Dermis blood vessel endothelial cell (primary cell): ENCODE results near the gene STK31. TPM values are rescaled to one million over a fixed set of nuclear protein-coding genes. Genes with fewer than 3 reads are reported as not detected.
"Not testable (repeated sequence)": the region's sequence is repeated elsewhere in the genome, so short reads cannot be mapped to it uniquely, and the experiment has no call there.

Experiments
- DNase-seq: peaks from one replicate; pipeline ENCODE4 v3.0.0; 2010
- total RNA-seq: library from RNA; depleted of rRNA; stranded (reverse); fragments of >200 nt; gene quantifications from 2 replicates; pipeline ENCODE4 v1.2.3, GENCODE V29; 2014

Gene STK31
- total RNA-seq, 1 donor from 2014 or later: 0.17 TPM

GRCh38 chr7:23714150-23714464, 4.1 kb downstream of the STK31 start:
- no peak for DNase-seq

DNA sequence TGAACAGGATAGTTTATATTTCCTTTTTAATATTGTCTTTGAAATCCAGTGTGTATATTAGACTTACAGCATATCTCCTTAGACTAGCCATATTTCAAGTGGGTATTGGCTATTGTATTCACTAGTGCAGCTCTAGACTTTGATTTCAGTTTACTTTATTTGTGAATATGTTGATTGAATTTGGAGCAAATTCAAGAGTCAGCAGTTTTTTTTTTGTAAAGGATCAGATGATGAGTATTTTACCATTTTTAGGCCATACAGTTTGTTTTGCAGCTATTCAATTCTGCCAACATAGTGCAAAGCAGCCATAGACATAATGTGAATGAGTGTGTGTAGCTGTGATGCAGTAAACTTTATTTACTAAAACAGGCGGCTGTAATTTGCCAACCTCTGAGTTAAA, 4.6 kb downstream of the STK31 start:
- no peak for DNase-seq

DNA sequence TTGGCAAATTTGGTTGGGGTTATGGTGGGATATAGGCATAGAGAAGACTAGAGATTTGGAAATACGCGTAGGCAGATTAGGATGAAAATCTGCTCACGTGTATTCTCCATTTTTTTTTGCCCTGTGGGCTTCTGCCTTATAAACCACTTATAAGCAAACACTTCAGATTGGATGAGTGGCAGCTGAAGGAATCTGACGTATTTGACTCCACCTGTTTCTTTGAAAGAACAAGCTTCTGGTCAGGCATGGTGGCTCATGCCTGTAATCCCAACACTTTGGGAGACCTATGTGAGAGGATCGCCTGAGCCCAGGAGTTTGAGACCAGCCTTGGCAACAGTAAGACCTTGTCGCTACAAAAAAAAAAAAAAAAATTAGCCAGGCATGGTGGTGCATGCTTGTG, 5.1 kb downstream of the STK31 start:
- no peak for DNase-seq

- DNase-seq: no peak
Observed at GRCh38 chr7:23717788-23718187, 7.8 kb downstream of the STK31 start.

DNA sequence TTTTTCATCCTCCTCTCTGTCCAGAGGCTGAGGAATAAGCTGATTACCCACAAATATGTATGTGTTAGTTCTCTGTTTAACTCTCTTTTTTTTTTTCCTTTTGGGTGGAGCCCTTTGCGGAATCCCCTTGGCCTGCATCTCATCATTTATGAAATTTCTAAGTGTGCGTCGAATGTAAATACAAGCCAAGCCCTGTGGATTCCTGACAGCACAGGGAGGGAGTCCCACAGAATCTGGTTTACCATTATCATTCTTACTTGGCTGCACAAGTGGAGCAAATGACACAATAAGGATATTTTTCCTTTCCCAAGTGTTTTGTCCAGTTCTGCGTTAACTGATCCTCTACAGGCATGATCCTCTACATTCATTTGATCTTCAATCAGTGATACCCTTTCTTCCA, 11.4 kb downstream of the STK31 start:
- no peak for DNase-seq

GRCh38 chr7:23722587-23723216, 12.7 kb downstream of the STK31 start:
- DNase-seq: not testable (repeated sequence)

DNA sequence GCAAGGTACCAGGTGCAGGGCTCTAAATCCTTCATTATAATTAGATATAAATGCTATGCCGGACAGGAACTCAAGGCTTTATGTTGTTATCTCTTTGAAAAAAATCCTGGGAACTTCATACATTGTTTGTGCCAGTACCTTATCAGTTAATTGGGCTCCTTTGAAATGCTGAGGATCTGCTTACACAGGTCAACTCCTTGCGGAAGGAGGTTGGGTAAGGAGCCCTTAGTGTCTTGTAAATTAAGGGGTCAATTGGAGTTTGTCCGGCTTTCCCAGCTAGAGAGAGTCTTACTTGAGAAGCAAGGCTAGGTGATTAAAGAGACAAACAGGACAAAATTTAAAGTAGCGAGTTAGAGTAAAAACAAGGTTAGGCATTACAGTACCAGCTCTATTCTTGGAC, 14.1 kb downstream of the STK31 start:
- DNase-seq: not testable (repeated sequence)

DNA sequence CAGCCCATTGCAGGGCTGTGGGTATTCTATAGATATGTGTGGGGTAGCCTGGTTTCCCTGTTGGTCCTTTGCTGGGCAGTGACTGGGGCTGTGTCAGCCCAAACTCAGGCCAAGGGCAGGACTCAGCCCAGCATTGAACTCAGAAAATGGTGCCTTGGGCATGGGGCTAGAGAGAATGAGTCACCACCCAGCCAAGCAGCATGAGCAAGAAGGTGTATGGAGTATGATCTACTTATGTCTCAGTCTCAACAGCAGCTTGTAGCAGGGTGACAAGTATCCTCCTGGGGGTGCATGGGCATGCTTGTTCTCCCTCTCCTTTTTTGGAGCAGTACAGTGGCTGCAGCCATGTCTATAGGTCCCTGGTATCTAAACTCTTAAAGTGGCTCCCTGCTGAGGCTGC, 32.0 kb downstream of the STK31 start:
- no peak for DNase-seq

DNA sequence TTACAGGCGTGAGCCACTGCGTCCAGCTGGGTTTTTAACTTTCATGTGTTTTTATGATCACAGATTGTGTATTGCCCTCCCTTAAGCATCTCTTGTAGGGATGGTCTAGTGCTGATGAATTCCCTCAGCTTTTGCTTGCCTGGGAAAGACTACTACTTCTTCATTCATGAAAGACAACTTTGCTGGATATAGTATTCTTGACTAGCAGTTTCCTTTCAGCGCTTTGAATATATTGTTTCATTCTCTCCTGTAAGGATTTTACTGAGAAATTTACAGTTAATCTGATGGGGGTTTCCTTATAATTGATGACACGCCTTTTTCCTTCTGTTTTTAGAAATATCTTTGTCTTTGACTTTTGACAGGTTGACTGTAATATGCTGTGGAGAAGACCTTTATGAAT, 33.2 kb downstream of the STK31 start:
- no peak for DNase-seq

DNA sequence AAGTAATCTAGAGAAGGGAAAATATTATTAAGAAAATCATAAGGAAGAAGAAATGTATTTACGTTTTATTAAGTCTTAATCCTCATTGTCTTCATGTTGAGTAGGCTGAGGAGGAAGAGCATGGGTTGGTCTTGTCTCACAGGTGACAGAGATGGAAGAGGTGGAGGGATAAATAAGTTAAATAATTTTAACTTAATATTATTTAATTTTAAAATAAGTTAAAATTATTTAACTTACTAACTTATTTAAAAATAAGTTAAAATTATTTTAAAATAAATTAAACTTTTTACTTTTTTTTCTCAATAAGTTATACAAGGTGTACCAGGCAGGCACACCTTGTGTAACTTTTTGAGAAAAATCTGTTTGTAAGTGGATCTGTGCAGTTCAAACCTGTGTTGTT, 36.6 kb downstream of the STK31 start:
- DNase-seq: no peak

GRCh38 chr7:23751852-23752251, 41.8 kb downstream of the STK31 start:
- no peak for DNase-seq

DNA sequence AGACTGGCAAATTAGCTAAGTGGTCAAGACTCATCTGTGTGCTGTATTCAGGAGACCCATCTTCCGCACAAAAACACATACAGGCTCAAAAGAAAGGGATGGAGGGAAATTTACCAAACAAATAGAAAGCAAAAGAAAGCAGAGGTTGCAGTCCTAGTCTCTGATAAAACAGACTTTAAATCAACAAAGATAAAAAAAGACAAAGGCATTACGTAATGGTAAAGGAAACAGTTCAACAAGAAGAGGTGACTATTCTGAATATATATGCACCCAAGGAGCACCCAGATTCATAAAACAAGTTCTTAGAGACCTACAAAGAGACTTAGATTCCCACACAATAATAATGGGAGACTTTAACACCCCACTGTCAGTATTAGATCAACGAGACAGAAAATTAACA, 48.8 kb downstream of the STK31 start:
- not testable (repeated sequence) for DNase-seq

DNA sequence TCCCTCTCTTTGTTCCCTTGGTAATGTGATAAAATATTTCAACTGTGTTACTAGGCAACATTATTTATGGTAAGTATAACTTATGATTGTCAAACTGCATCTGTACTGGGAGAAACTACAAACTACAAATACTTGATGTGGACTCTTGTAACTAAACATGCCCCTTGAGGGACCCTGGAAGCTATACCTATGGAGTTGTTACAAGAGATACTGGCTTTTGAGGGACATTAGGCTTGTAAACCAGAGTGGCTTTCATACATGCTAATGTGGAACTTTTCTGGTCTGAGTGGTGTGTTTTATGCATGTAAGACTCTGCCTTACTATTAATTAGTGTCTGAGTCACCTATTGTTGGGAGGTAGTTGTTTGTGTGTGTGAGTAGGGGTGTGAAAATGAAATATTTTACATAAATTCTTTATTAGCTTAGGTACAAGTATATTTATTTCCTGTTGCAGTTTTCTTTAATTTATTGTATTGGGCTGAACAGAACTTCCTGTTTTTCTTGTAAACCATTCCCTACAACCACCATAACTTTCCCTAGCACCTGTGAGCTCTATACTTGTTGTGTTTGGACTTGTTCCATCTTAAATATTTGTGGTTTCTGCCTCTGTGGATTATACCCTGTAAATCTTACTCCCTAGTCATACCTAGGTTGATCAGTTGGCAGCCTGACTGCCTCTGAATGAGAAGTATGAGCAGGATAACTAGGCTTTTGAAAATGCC, 49.8 kb downstream of the STK31 start:
- peak; percentile 65 for DNase-seq

DNA sequence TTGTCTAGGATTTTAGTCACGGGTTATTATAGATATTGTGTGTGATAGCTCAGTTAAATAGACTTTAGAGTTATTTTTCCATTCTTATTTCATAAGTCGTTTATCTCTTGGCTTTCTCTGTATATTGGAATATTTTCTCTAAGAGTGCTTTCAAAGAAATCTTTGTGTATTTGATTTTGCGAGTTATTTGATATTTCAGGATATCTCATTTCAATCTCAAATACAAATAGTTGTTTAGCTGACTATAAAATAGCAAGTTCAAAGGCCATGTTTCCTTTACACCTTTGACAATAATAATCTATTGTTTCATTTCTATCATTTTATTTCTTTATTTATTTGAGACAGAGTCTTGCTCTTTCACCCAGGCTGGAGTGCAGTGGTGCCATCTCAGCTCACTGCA, 55.9 kb downstream of the STK31 start:
- no peak for DNase-seq

DNA sequence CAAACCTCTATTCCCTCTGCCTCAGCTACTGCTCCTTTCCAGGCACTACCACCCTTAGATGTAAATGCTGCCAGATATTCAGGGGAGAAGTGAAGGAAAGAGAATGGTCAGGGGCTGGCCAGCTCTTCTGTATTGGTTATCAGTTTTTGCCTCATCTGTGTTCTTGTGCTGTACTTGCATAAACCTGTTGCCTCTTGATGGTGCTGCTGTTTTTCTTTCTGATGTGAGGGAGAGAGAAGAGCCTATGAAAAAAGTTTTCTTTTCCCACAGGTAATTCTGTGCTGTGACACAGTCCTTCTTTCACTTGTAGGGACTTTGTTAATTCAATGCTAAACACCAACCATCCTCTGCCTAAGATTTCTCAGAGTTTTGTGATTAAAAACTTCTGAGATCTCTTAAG, 57.5 kb downstream of the STK31 start:
- DNase-seq: no peak

- DNase-seq: no peak
Observed at GRCh38 chr7:23768022-23768421, 58.0 kb downstream of the STK31 start.

GRCh38 chr7:23779185-23779800, 69.3 kb downstream of the STK31 start:
- DNase-seq: not testable (repeated sequence)

DNA sequence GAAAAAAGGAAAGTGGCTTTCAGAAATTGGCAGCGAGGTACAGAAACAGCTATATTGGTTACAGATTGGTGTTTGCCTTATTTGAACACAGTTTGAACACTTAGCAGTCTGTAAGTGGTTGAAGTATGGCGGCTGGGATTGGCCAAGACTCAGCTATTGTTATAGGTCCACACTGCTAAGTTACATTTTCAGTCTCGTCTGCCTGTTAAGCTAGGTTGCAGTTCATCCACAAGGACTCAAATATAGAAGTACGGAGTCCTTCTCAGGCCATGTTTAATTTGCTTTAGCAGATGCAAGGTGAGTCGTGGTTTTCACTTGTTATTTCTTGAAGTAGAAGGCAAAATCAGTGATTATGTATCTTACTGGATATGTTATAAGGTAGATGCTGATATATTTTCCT, 73.1 kb downstream of the STK31 start:
- no peak for DNase-seq

DNA sequence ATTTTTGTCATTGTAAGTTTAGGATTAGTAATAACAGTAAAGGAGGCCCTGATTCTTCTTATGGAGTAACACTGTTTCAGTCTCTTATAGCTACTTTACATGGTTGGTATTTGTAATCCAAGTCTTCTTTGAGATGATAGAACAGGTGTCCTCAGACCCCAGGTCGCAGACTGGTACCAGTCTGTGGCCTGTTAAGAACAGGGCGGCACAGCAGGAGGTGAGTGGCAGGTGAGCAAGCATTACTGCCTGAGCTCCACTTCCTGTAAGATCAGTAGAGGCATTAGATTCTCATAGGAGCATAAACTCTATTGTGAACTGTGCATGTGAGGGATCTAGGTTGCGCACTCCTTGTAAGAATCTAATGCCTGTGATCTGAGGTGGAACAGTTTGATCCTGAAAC, 77.3 kb downstream of the STK31 start:
- no peak for DNase-seq

DNA sequence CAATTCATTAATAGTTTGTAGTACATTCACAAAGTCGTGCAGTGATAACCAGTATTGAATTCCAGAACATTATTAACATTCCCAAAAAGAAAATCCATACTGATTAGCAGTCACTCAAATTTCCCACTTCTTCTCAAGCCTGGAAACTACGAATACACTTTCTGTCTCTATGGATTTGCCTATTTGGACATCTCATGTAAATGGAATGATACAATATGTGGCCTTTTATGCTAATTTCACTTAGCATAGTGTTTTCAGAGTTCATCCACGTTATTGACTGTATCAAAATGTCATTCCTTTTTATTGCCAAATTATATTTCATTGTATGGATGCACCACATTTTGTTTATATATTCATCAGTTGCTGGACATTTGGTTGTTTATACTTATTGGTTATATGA, 78.8 kb downstream of the STK31 start:
- no peak for DNase-seq

DNA sequence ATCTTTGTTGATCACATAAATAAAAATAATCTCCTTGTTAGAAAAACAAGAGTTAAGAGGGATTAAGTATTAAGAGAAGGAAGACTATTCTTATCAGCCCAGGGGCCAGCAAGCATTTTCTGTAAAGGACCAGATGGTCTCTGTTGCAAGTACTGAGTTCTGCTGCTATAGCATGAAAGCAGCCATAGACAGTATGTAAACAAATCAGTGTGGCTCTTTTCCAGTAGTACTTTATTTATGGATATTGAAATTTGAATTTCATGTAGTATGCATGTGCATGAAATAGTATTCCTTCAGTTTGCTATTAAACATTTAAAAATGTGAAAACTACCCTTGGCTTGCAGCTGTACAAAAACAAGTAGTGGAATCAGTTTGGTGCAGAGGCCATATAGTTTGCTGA, 81.7 kb downstream of the STK31 start:
- no peak for DNase-seq

DNA sequence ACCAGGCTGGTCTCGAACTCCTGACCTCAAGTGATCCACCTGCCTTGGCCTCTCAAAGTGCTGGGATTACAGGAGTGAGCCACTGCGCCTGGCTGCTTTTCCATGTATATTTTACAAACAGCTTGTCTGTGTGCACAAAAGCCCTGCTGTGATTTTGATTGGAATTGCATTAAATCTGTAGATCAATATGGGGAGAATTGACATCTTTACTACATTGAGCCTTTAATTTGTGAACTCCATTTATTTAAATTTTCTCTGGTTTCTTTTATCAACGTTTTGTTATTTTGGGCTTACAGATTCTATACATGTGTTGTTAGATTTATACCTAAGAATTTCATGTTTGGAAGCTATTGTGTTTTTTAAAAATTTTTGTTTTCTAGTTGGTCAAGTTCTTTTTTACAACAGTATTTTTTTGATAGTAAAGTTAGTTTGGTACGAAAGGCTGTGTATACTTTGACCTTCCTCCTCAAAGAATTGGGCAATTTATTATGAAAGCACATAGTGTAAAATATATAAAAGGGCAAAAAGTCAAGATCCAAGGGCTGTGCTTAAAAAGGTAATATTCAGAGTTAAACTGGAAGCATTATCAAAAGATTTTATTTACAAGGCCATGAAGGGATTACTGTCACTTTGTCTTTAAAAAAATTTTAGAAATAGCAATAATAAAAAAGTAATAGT, 92.8 kb downstream of the STK31 start:
- DNase-seq: no peak

- no peak for DNase-seq
Observed at GRCh38 chr7:23804707-23805106, 94.7 kb downstream of the STK31 start.

- no peak for DNase-seq
Observed at GRCh38 chr7:23808421-23808820, 98.4 kb downstream of the STK31 start.
